GM21786 (cell line): ENCODE measurements around the gene LRRC37A3.
"Not testable (repeated sequence)": the region's sequence is repeated elsewhere in the genome, so short reads cannot be mapped to it uniquely, and the experiment has no call there.

Experiments
- ATAC-seq: cut with Tn5 transposase; IDR thresholded peaks from one replicate; pipeline ENCODE4 v1.9.1; 2021; ENCODE audit not compliant: unreplicated experiment

The LRRC37A3 gene

DNA sequence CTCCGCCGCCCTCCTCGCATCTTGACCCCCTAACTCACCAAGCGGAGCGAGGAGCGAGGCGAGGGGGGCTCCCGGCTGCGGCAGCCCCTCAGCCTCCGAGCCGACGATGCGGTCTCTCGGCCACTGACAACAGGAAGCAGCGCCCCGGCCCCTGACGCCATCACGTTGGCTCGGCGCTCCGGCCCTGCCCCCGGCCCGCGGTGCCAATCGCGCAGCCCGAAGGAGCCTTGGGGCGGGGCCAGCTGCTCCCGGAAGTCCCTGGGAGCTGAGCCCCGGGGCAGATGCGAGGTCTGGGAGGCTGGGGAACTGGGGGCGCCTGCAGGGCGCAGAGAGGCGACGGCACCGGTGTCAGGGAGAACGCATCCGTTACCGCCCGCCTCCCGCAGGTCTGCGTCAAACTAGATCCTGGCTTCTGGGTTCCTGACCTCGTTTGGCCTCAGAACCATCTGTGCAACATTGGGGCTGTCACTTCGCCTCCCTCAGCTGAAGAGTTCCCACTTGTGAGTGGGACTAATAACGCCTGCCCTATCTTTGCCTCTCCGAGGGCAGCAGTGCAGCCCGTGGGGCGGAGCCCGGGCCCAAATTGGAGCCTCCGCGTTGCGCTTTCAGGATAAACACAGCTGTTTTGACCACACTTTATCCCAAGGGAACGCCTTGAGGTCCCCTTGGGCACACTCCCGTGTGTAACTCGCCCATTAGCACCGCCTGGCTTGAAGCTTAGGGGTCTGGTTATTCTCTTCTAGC is 82.1 kb downstream of the LRRC37A3 start:
- ATAC-seq, result peak; percentile 89

DNA sequence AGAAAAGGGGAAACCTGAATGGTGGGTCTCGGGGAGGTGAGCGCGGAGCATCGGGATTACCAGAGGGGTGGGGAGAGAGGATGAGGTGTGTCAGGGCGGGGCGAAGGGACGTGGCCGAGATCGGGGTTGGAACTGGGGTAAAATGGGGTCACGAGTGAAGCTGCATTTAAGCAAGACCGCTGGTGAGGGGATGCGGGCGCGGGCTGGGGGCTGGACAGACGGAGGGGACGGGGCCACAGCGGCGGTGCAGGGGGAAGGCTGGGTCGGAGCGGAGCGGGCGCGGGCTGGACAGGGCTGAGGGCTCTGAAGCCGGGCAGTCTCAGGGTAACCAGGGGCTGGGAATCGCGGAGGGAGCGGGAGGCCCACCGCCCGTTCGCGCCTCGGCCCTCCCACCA is 82.7 kb downstream of the LRRC37A3 start:
- ATAC-seq, result peak; percentile 26

DNA sequence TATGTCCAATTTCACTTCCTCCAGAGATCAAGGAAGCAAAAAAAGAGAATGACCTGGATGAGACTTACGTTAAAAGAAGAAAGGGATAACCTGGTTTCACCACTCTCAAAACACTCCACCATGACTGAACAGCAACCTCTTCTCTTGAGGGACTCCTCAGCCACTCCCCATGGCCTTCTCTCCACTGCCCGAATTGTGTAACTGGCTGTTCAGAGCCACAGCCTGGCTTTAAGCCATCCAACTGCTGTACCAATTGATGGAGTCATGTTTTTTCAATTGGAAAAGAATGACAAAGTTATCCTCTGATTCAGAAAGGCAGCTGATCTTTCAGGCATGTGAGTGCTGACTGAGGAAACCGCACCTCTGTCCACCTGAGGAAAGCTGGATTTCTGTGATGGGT is 85.2 kb downstream of the LRRC37A3 start:
- not testable (repeated sequence) for ATAC-seq

DNA sequence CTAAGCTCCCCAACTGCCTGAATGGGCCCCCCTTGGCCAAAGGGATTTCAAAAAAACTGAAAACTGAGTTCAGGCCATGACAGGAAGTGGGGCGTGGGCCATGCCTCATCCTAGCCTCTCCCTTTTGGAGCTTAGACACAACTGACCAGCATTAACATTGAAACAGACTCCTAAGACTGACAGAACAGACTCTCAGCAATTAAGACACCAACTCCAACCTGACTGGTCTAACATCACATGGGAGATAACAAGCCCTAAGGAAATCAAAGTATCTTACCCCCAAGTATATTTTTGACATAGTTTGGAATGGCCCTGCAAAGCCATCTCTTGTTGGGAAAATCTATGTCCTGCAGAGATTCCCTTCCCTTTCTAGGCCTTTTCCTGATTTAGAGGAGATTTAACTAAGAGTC is 88.6 kb downstream of the LRRC37A3 start:
- ATAC-seq, result not testable (repeated sequence)

GRCh38 chr17:64829824-64830630 is 89.3 kb downstream of the LRRC37A3 start:
- ATAC-seq, result not testable (repeated sequence)

DNA sequence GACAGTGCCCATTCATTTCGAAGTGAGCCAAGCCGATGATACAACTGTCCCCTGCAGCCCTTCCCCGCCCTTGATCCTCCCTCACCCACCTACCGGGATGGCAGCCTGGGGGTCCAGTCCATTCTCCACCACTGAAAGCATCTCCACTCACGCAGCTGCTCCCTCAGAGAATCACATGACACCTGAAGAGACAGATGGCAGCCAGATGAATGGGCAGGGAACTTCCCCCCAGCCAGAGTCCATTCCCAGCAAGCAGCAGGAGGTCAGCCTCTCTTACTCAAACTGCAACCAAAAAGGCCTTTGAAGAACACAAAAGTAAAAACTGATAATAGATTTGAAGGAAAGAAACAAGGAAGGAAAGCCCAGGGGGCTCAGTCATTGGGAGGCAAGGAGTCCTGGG is 90.2 kb downstream of the LRRC37A3 start:
- not testable (repeated sequence) for ATAC-seq

DNA sequence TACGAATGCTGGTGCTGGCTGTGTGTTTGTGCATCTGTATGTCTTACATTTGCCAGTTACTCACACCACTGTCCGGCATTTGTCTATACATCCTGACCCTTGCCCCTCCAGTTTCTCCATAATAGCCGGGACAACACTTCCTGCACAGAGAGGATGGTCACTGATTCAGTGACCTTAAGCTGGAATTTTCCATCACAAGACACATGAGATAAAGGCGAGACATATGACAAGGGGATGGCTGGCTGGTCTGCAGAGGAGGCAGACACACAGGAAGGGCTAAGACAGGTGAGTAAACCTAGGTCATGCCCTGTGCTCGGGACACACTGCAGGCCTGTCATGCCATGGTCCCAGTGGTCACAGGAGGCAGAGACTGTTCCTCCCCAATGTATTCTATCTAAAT is 100.4 kb downstream of the LRRC37A3 start:
- not testable (repeated sequence) for ATAC-seq

DNA sequence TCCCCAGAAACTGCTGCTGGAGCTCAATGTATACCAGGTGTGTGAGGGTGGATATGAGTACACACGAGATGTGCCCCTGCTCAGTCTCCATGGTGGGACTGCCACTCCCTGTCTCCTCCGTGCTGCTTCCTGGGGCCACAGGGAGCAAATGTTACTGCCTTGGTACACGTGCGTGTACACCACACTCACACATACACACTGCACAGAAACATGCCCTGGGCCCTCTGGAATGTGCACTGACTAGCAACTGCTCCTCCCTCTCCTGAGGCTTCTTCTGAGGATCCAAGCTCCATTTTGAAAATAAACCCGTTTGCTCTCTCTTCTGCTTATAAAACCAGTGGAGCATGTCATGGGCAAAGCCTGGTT is 103.5 kb downstream of the LRRC37A3 start:
- ATAC-seq, result not testable (repeated sequence)

DNA sequence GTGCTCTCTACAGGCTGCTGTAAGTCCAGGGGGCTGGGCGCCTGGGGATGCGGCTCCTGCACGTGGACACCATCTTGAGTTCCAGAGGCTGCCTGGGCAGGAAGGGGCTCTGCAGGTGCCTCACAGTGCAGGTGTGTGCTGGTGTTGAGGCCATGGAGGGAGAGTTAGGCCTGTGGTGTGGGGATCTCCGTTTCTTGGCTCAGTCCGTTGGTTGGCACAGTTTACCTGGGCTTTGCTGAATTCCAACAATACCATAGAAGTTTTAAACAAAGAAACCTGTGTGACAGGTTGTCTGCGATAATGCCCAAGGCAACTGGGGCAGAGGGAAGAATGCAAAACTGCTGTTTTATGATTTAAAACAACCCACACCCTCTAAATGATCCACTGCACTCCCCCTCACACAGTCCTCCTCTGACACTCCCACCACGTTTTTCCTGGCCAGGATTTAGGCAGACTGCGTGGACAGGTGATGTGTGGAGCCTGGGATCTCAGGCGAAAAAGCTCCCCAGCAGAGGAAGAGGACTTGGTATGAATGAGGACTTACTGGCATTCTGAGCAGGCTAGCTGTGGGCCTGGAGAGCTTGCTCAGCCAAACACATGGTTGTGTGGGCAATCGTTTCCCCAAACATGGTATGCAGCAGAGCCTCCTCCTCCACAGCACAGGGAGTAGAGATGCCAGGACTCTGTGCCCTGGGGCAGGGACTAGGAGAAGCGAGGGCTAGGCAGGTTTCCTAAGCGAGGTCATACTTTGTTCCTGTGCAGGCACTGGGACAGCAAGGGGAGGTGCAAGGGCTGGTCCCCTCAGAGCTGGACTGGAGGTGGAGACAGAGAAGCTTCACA is 104.1 kb downstream of the LRRC37A3 start:
- ATAC-seq, result not testable (repeated sequence)

DNA sequence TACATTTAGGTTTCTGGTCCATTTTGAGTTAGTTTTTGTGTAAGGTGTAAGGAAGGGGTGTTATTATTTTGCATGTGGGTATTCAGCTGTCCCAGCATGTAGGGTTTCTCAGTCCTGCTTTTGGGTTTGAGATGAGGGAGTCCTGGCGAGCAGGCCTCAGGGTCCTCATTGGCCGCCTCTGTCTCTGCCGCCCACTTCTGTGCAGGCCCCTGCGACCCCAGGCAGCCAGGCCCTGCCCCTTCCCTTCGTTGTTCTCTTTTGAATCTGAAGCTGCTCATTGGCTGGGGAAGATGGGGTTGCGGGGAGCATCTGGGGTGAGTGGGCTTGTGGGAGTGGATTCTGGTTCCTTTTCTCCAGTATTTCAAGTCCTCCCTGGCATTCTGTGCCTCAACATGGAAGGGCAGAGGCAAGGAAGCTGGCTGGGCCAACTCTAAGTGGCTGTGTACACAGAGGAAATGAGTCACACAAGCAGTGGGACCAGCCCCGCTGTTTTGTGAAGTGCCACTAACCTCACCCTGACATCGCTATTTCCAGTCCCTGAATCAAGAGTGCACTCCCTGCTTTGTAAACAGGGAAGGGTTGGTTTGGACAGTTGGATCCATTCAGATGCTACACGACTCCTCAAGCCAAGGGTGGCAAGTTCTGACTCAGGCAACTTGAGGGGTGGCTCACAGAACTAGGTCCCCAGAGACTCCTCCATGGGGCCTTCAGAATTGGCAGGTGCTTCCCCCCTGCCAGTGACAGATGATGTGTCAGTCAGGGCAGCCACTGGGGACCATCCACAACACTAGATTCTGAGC is 110.9 kb downstream of the LRRC37A3 start:
- ATAC-seq, result peak; percentile 93
